HG03060 (cell line): Measurements from ENCODE around the gene AGBL4.

Experiments used
- ATAC-seq: cut with Tn5 transposase; IDR thresholded peaks from one replicate; pipeline ENCODE4 v1.9.1; 2021; ENCODE audit warnings: low read depth, moderate number of reproducible peaks; ENCODE audit not compliant: unreplicated experiment

The AGBL4 gene

GRCh38 chr1:49728377-49728776 is 295.4 kb downstream of the AGBL4 start:
- no peak for ATAC-seq

GRCh38 chr1:49723662-49724061 is 300.1 kb downstream of the AGBL4 start:
- ATAC-seq, result no peak

- no peak for ATAC-seq
Observed at GRCh38 chr1:49694251-49694827, 329.4 kb downstream of the AGBL4 start.

- ATAC-seq, result no peak
Observed at GRCh38 chr1:49686107-49686506, 337.6 kb downstream of the AGBL4 start.

GRCh38 chr1:49677706-49678105 is 346.0 kb downstream of the AGBL4 start:
- no peak for ATAC-seq

- no peak for ATAC-seq
Observed at GRCh38 chr1:49651136-49651535, 372.6 kb downstream of the AGBL4 start.

- ATAC-seq, result no peak
Observed at GRCh38 chr1:49630156-49630555, 393.6 kb downstream of the AGBL4 start.

GRCh38 chr1:49627781-49628180 is 396.0 kb downstream of the AGBL4 start:
- no peak for ATAC-seq

- ATAC-seq, result no peak
Observed at GRCh38 chr1:49626472-49626871, 397.3 kb downstream of the AGBL4 start.

- ATAC-seq, result no peak
Observed at GRCh38 chr1:49622877-49623276, 400.9 kb downstream of the AGBL4 start.

- no peak for ATAC-seq
Observed at GRCh38 chr1:49606082-49606481, 417.7 kb downstream of the AGBL4 start.

GRCh38 chr1:49597436-49597835 is 426.3 kb downstream of the AGBL4 start:
- no peak for ATAC-seq

GRCh38 chr1:49576327-49576901 is 447.3 kb downstream of the AGBL4 start:
- no peak for ATAC-seq

- ATAC-seq, result no peak
Observed at GRCh38 chr1:49556676-49557234, 467.0 kb downstream of the AGBL4 start.

- ATAC-seq, result no peak
Observed at GRCh38 chr1:49552101-49552500, 471.7 kb downstream of the AGBL4 start.

GRCh38 chr1:49544615-49545014 is 479.1 kb downstream of the AGBL4 start:
- ATAC-seq, result no peak

GRCh38 chr1:49541096-49541752 is 482.5 kb downstream of the AGBL4 start:
- no peak for ATAC-seq

GRCh38 chr1:49527606-49528305 is 496.0 kb downstream of the AGBL4 start:
- ATAC-seq, result no peak

- no peak for ATAC-seq
Observed at GRCh38 chr1:49526672-49527071, 497.1 kb downstream of the AGBL4 start.

GRCh38 chr1:49523764-49524163 is 500.0 kb downstream of the AGBL4 start:
- ATAC-seq, result no peak

- no peak for ATAC-seq
Observed at GRCh38 chr1:49466961-49467360, 556.8 kb downstream of the AGBL4 start.
